SH-SY5Y (cell line): ENCODE data around the gene CPT1C.

Experiments used
- GATA2 ChIP-seq: IDR thresholded peaks from 2 replicates; pipeline ENCODE4 v1.6.1; 2011; ENCODE audit warnings: mild to moderate bottlenecking, low read depth, low read length
- GATA3 ChIP-seq: IDR thresholded peaks from 2 replicates; pipeline ENCODE4 v1.6.1; 2011; ENCODE audit warnings: low read depth, mild to moderate bottlenecking, low read length, moderate library complexity

DNA sequence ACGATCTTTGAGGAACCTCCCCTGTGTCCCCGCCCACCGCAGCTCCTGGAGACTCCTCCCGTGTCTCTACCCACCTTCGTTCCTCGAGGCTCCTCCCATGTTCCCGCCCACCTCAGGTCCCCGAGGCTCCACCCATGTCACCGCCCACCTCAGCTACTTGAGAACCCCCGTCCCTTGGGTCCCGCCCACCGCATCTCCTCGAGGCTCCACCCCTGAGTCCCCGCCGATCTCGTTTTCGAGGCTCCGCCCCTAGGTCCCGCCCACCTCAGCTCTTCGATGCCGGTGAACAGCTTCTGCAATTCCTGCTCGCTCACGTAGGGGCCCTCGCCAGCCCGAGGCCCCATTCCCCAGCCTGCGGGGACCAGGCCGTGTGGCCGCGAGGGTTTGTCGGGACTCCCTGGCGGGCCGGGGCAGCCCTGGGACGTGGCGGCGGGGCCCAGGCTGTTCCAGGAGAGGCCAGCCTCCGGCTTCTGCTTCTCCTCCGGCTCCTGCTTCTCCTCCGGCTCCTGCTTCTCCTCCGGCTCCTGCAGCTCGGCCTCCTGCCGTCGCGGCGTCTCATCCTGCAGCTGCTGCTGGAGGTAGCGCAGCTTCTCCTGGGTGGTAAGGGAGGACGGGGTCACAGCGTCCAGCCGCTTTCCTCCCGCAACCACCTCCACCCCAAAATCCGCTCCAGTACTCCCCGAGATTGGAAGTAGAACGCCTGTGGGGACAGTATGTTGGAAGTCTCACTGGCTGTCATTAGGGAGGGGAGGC lies 55.5 kb downstream of the CPT1C start:
- TF ChIP-seq GATA3 (no peak), GATA2 (no peak)
